ENCODE data around the gene BEST4. TPM values are rescaled to one million over a fixed set of nuclear protein-coding genes. Genes with fewer than 3 reads are reported as not detected.
"Not testable (repeated sequence)": the region's sequence is repeated elsewhere in the genome, so short reads cannot be mapped to it uniquely, and the experiment has no call there.

The BEST4 gene
- polyA plus RNA-seq, 5 donors: 0.48 to 1.4 (median 0.96) TPM

DNA sequence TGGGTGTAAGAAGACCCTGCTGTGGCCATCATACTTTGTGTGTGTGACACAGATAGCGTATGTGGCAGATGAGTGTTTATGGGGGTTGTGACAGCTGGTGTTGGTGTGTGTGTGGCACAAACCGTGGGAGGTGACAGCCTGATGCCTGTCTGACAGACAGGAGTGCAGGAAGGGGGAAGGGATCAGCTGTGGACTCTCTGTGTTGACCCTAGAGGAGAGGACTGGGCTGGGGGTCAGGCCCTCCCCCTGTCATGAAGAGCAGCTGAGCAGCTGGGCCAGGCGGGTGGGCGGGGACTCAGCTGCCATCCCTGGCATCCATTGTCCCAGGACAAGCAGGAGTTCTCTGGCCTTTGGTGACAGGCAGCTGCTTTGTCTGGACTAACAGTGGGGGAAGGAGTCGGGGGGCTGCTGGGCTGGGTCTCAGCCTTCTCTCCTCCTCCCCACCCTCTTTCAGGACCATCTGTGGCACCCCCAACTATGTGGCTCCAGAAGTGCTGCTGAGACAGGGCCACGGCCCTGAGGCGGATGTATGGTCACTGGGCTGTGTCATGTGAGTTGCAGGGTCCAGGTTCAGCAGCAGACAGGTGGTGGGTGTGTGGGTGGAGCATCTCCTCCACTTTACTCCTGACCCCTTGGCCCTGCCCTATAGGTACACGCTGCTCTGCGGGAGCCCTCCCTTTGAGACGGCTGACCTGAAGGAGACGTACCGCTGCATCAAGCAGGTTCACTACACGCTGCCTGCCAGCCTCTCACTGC, 14.5 kb upstream of the BEST4 start:
- DNase-seq: no peak

DNA sequence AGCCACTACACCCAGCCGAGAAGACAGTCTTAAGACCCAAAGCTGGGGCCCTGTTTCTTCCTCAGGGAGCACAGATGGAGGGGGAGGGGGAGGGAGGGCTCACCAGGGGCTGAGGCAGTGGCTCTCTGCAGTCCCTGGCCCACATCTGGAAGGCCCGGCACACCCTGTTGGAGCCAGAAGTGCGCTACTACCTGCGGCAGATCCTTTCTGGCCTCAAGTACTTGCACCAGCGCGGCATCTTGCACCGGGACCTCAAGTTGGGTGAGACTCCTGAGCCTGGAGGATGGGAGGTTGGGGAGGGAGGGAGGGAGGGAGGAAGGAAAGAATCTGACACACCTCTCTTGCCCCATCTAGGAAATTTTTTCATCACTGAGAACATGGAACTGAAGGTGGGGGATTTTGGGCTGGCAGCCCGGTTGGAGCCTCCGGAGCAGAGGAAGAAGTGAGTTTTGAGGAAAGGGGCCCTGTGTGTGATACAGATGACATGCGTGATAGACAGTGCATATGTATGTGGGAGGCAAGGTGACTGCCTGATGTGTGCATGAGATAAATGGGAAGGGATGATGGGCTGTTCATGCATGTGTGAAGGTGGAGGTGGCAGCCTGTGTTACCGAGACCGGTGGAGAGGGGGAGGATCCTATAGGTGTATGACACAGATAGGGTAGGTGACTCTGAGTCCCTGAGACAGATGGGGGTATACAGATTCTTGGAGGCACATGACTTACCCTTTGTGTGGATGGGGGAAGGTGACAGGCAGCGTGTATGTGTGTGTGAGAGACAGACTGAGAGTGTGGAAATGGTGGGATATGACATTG, 13.7 kb upstream of the BEST4 start:
- DNase-seq: no peak

DNA sequence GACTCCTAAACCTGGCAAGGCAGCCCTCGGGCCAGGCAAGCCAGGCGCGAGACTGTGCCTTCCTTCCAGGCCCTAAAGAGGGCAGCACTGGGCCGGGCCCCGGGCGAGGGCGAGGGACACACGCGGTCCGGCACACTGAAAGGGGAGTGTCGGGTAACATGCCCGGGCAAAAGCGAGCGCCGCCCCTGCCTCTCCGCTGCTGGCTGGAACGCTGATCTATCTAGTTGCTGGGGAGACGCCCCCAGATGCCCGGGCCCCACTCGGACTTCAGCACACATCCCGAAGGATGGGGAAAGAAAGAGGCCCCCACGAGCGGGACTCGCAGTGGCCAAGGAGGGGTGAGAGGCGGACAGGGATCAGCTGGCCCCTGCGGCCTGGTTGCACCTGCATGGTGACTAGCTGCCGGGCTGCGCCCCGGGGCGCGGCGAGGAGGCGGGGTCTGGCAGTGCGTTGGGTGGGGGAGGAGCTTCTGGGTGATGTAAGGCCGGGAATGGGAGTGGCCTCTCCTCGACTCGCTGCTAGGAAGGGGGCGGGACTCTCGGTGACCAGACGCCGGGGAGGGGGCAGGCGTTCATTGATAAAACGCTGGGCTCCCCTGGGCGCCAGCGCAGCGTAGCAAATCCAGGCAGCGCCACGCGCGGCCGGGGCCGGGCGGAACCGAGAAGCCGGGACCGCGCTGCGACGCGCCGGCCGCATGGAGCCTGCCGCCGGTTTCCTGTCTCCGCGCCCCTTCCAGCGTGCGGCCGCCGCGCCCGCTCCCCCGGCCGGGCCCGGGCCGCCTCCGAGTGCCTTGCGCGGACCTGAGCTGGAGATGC, 12.0 kb upstream of the BEST4 start, which contains the start of gene PLK3:
Gene PLK3 (plus strand): TSS at position 608 of the 815 bp plus-strand sequence. CDS start 87 bp downstream, at position 695.
- peak; percentile 98 for DNase-seq

DNA sequence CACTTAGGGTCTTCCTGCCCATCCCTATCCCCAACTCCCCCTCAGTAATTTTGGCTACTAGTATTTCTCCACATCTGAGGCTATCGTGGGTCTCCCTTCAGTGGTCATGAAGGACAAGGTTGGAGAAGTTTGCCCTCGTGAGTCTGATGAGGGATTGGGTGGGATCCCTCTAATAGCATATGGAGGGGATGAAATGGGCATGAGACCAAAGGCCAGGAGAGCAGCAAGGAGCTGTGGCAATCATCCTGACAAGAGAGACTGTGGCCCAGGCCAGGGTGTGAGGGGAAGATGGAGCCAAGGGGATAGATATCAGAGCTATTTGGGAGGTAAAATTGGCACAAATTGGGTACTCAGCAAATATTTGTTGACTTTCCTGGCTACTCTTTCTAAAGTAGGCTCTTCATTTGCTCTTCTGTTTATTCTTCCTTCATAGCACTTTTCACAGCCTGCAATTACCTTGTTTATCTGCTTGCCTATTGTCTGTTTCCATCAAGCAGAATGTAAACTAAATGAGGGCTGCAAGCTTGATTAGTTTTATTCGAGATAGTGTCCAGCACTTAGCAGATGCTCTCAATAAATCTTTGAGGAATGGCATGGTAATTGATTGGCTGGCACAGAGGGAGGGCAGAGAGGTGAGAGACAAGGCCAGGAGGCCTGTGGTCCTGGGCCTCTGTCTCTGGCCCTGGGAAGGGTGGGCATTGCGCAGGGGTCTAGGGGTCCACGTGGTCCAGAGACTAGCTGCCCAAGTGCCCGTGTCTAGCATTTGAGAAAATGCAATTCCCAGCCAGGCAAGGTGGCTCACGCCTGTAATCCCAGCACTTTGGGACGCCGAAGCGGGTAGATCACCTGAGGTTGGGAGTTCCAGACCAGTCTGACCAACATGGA, 10.8 kb upstream of the BEST4 start:
- DNase-seq: no peak

DNA sequence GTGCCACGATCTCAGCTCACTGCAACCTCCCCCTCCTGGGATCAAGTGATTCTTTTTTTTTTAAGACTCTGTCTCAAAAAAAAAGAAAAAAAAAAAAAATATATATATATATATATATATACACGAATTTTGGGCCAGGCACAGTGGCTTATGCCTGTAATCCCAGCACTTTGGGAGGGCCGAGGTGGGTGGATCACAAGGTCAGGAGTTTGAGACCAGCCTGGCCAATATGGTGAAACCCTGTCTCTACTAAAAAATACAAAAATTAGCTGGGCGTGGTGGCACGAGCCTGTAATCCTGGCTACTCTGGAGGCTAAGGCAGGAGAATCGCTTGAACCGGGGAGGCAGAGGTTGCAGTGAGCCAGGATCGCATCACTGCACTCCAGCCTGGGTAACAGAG, 9.9 kb upstream of the BEST4 start:
- DNase-seq: not testable (repeated sequence)

DNA sequence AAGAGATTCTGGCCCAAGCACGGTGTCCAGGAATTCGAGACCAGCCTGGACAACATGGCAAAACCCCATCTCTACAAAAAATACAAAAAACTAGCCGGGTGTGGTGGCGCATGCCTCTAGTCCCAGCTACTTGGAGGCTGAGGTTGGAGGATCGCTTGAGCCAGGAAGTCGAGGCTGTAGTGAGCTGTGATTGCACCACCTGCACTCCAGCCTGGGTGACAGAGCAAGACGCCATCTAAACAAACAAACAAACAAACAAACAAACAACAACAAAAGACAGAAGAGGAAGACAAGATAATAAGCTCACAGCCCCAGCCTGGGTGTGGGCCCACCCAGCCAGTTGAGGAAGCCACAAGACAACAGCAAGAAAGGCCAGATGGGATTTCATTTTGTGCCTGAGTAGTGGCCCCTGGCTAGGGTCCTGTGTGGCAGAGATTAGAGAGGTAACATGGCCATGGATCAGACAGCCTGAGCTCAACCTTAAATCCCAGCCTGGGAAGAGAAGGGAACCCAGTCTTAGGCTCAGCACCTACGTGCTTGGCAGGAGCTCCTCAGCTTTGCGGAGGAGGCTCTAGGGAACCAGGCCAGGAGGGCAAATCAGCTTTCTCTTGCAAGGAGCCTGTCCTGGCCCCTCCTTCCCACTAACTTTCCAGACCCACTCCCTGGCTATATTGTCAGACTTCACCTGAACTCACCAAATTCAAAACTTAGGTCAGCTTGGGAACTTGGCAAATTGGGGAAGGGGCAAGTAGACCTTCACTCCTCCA, 4.9 kb upstream of the BEST4 start:
- no peak for DNase-seq

DNA sequence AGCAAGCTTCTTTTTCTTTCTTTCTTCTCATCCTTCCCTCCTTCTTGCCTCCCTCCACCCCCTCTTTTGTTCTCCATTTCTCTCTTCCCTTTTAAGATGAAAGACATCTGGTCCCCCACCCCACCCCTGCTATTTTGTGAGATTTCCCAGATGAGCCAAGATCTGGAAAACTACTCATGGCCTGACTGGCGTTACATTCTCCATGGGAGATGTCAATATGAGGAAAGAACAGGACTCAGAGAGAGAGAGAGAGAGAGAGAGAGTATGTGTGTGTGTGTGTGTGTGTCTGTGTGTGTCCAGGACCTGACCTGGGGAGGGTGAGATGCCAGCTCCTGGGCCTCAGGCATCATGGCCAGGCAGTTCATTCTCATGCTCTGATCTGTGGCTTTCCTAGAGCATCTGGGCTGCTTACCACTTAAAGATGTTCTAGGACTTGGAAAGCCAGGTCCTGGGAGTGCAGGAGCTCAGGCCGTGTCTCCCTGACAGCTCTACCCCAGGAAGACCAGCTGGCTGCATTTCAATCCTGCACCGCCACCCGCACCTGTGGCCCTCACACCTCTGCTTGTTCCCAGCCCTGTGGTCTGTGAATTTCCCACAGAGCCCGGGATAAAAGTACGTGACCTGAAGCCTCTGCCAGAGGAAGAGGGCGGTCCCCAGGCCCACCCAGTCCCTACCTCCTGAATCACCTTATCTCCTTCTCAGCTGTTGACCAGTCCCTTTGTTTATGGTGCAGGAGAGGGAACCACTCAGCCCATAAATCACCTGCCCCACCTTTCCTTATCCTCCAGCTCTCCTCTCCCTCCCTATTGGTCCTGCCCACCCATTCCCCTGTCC, 3.2 kb upstream of the BEST4 start:
- DNase-seq: no peak

DNA sequence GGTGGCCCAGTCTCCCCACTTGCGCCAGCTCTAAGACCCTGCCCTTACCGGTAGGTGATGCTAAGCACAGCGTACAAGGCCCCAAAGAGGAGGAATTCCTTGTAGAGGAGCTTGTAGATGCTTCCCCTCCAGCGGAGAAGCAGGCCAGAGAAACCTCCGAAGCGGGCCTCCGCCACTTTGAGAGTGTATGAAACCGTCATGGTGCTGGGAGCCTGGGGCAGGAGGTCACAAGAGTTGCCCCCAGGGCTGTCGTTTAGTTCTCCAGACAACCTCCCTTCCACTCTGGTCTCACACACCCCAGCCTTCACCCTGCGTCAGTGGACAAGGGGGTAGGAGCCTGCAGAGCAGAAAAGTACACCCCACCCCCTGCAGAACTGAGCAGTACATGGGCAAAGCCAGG, 464 bp downstream of the BEST4 start:
- DNase-seq: no peak

DNA sequence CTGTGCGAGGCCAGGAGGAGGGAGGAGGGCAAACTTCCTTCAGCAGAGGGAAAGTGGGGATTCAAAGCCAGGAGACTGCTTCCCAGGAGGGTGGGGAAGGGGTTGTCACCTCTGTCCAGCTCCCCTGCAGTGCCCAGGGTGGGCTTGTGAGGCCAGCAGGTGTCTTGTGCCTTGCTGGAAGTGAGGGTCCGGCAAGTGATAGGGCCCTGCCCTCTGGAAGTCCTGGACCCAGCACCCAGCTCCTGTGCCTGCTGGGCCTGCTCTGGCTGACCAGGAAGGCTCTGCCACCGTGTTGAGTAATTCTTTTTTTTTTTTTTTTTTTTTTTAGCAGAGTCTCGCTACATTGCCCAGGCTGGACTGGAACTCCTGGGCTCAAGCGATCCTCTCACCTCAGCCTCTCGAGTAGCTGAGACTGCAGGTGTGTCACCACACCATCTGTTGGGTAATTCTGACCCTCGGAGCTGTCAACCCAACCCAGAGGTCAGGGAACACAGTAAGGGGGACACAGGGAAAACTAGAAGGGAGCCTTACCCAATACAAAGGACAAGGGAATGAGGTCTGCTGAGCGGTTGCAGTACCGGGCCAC, 1.0 kb downstream of the BEST4 start:
- no peak for DNase-seq

DNA sequence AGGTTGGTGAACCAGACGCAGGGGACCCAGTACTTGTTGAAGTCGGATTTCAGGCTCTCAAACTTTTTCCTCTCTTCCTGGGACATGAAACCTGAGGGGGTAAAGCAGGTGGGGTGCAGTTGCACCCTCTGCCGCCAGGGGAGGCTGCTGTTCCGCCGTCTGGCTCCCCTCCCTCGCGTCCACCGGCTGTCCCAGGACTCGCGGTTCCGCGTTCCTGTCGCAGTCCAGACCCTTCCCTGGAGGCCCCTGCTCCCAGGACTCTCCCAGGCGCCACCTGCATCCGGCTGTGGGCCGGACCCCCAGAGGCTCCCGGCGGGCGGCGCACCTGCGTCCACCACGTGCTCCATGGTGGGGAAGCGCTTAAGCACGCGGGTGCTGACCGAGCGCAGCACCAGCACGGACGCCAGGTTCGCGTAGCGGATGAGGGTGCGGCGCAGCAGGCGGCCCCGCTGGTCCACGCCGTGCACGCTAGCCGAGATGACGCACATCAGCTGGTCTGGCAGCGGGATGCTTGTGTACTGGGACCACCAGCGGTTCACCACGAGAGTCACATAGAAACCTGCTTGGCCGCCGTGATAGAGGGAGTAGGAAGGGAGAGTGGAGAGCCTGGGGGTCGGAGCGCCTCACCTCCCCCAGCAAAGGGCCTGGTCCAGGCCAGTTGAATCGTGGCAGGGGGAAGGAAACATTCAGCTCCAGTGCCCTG, 1.7 kb downstream of the BEST4 start:
- peak; percentile 67 to 71 for DNase-seq

DNA sequence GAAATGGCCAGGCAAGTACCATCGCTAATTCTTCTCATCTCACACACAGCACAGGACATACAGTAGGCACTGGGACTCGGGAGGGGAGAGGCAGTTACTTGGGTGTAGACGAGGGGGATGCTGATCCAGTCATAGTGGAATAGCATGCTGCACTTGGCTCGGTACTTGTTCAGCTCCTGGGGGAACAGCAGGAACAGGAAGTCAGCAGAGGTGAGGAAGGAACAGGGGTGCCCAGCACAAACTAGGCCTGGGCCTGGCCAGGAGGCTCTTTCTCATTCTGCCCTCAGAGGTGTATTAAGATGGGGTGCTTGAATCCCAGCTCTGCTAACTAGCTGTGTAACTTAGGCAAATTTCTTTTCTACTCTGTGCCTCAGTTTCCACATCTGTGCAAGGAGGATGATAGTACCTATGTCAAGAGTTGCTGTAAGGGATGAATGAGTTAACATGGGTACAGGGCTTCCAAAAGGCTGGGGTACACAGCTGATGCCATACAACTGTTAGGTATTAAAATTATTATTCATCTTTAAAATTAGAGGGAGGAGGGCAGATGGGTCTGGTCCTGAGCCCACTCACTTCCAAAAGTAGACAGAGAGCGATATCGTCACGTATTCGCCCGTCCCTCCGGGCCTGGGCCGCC, 2.4 kb downstream of the BEST4 start:
- no peak for DNase-seq

DNA sequence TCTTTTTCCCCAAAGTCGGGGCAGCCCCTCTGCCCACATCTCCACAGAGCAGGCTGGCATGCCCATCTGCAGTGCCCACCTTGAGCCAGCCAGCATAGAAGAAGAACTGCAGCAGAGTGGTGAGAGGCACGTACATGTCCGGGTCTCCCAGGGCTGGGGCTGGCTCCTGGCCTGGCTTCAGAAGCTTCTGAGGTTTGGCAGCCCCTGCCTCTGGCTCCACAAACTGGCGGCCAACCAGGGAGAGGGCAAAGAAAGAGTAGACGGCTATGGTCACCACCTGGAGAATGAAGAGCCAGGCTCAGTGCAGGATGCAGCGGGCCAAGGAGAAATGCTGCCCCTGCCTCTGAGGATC, 3.0 kb downstream of the BEST4 start:
- no peak for DNase-seq

DNA sequence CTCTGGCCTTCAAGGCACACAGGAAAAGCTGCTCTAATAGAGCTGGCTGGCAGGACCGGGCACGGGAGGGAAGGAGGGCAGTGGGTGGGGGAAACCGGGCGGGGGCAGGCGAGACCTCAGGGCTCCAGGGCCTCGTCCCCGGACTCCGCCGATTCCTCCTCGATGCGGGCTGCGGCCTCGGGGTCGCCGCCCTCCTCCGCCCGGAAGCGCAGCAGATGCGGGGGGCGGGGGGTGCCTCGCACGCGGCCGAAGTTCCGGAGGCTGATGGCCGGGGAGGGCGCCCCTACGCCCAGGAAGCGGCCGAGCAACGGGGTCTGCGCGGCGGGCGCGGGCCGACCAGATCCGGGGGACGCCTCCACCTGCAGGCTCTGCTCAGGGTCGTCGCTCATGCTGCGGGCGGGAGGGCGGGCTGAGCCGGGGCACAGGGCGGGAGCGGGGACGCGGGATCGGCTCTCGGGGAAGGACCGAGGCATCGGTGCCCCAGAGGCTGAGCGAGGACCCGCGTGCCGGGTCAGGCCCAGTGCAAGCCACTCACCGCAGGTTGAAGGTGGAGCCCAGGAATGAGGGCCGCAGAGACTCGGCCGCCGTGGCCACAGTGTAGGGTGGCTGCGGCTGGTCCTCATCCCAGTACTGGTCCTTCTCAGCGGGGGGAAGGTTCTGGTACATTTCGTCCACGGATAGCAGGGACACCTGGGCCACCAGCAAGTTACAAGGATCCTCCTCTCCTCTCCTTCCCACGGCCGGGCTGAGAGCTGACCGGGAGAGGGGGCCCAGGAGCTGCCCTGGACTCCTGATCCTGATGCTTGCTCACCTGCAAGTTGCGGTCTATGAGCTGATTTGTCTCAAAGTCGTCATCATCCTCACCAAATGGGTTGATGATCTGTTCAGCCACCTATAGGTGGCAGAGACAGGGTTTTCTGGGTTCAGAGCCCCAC, 3.6 kb downstream of the BEST4 start:
- no peak for DNase-seq

DNA sequence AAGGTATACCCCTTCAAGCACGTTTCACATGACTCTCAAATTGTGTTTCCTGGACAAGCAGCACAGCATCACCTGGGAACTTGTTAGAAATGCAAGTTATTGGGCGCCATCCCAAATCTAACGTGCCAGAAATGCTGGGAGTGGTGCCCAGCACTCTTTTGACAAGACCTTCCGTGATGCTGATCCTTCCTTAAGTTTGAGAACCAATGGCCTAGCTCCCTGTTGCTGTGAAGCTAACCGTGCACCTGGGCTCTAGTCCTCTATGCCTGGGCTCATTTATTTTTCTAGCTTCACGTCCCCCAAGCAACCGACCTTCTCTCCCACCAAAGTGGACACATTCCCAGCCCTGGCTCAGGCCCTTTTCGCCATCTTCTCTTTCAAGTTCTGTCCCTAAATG, 4.3 kb downstream of the BEST4 start:
- DNase-seq: no peak

DNA sequence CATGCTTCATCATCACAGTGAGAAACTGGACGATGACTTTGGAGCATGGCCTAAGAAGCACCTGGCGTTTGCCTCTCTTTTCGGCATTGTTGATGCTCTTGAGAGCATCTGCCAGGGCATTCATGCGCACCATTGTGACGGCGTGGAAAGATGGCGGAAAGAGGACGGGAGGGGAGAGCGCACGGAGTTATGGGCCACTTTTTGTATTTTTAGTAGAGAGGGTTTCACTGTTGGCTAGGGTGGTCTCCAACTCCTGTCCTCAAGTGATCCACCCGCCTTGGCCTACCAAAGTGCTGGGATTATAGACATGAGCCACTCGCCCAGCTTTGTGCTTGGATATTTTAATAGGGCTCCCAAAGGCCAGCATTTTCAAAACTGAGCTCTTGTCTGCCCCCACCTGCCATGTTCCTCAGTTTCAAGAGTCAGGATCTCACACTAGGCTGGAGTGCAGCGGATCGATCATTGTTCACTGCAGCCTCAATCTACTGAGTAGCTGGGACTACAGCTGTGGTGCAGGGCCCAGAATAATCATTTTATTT, 7.3 kb downstream of the BEST4 start:
- no peak for DNase-seq

All from right lung (tissue), 5 donors.